HG03025 (cell line): ENCODE results near the gene NIPAL3.
"Not testable (repeated sequence)": the region's sequence is repeated elsewhere in the genome, so short reads cannot be mapped to it uniquely, and the experiment has no call there.

Experiments used
- ATAC-seq: cut with Tn5 transposase; IDR thresholded peaks from one replicate; pipeline ENCODE4 v1.9.1; 2021; ENCODE audit warnings: mild to moderate bottlenecking, moderate library complexity; ENCODE audit not compliant: unreplicated experiment, low FRiP score

The NIPAL3 gene

GRCh38 chr1:24420547-24420946 lies 4.9 kb downstream of the NIPAL3 start:
- no peak for ATAC-seq

GRCh38 chr1:24421502-24421901 lies 5.9 kb downstream of the NIPAL3 start:
- no peak for ATAC-seq

GRCh38 chr1:24424207-24424606 lies 8.6 kb downstream of the NIPAL3 start:
- ATAC-seq = no peak

GRCh38 chr1:24424990-24425389 lies 9.4 kb downstream of the NIPAL3 start:
- no peak for ATAC-seq

- no peak for ATAC-seq
Measured at GRCh38 chr1:24425441-24425840, 9.8 kb downstream of the NIPAL3 start.

- no peak for ATAC-seq
Measured at GRCh38 chr1:24425922-24426321, 10.3 kb downstream of the NIPAL3 start.

GRCh38 chr1:24426744-24427544 lies 11.3 kb downstream of the NIPAL3 start:
- no peak for ATAC-seq

- no peak for ATAC-seq
Measured at GRCh38 chr1:24427545-24427862, 11.9 kb downstream of the NIPAL3 start.

- ATAC-seq = no peak
Measured at GRCh38 chr1:24435782-24436365, 20.3 kb downstream of the NIPAL3 start.

- ATAC-seq = no peak
Measured at GRCh38 chr1:24437631-24438396, 22.2 kb downstream of the NIPAL3 start.

- no peak for ATAC-seq
Measured at GRCh38 chr1:24438423-24438901, 22.9 kb downstream of the NIPAL3 start.

- no peak for ATAC-seq
Measured at GRCh38 chr1:24440436-24440835, 24.8 kb downstream of the NIPAL3 start.

GRCh38 chr1:24441480-24441879 lies 25.9 kb downstream of the NIPAL3 start:
- no peak for ATAC-seq

- no peak for ATAC-seq
Measured at GRCh38 chr1:24441996-24442668, 26.5 kb downstream of the NIPAL3 start.

GRCh38 chr1:24442764-24443163 lies 27.2 kb downstream of the NIPAL3 start:
- no peak for ATAC-seq

GRCh38 chr1:24443241-24443656 lies 27.6 kb downstream of the NIPAL3 start:
- ATAC-seq = no peak

GRCh38 chr1:24446446-24446845 lies 30.8 kb downstream of the NIPAL3 start:
- ATAC-seq = not testable (repeated sequence)

GRCh38 chr1:24450316-24450715 lies 34.7 kb downstream of the NIPAL3 start:
- ATAC-seq = no peak

GRCh38 chr1:24450857-24451397 lies 35.3 kb downstream of the NIPAL3 start:
- no peak for ATAC-seq

- no peak for ATAC-seq
Measured at GRCh38 chr1:24451746-24452145, 36.1 kb downstream of the NIPAL3 start.
